ENCODE data around the gene POLR3G.

The POLR3G gene

GRCh38 chr5:90545511-90545910, 70.8 kb downstream of the POLR3G start:
- Histone ChIP-seq H3K4me3 (ENCODE audit: low read depth, low read length) (no peak overlapping the region), H3K9me3 (ENCODE audit: control insufficient read depth, insufficient read depth, low read length) (no peaks in the 10 kb centered on the region), H3K27me3 (ENCODE audit: control insufficient read depth, insufficient read depth, low read length) (no peaks in the 10 kb centered on the region), H3K4me1 (ENCODE audit: control insufficient read depth, insufficient read depth, low read length) (peaks cover 26% of the 10 kb centered on the region), H3K9ac (ENCODE audit: low read depth, low read length) (no peak overlapping the region), H3K36me3 (ENCODE audit: control insufficient read depth, insufficient read depth, low read length) (no peaks in the 10 kb centered on the region)

GRCh38 chr5:90546216-90546837, 71.7 kb downstream of the POLR3G start:
- H3K27me3 ChIP-seq (ENCODE audit: control insufficient read depth, insufficient read depth, low read length) = no peaks in the 10 kb centered on the region
- H3K9me3 ChIP-seq (ENCODE audit: control insufficient read depth, insufficient read depth, low read length) = no peaks in the 10 kb centered on the region
- H3K9ac ChIP-seq (ENCODE audit: low read depth, low read length) = no peak overlapping the region
- H3K4me3 ChIP-seq (ENCODE audit: low read depth, low read length) = no peak overlapping the region
- H3K36me3 ChIP-seq (ENCODE audit: control insufficient read depth, insufficient read depth, low read length) = no peaks in the 10 kb centered on the region
- peaks cover 26% of the 10 kb centered on the region for H3K4me1 ChIP-seq (ENCODE audit: control insufficient read depth, insufficient read depth, low read length)

GRCh38 chr5:90547072-90547536, 72.4 kb downstream of the POLR3G start:
- H3K4me3 ChIP-seq (ENCODE audit: low read depth, low read length) = no peak overlapping the region
- no peak overlapping the region for H3K9ac ChIP-seq (ENCODE audit: low read depth, low read length)
- H3K9me3 ChIP-seq (ENCODE audit: control insufficient read depth, insufficient read depth, low read length) = no peaks in the 10 kb centered on the region
- H3K27me3 ChIP-seq (ENCODE audit: control insufficient read depth, insufficient read depth, low read length) = no peaks in the 10 kb centered on the region
- no peaks in the 10 kb centered on the region for H3K36me3 ChIP-seq (ENCODE audit: control insufficient read depth, insufficient read depth, low read length)
- H3K4me1 ChIP-seq (ENCODE audit: control insufficient read depth, insufficient read depth, low read length) = peaks cover 26% of the 10 kb centered on the region

GRCh38 chr5:90548069-90548593, 73.5 kb downstream of the POLR3G start:
- H3K4me1 ChIP-seq (ENCODE audit: control insufficient read depth, insufficient read depth, low read length) = peaks cover 21% of the 10 kb centered on the region

GRCh38 chr5:90549223-90549622, 74.6 kb downstream of the POLR3G start:
- Histone ChIP-seq H3K4me3 (ENCODE audit: low read depth, low read length) (no peak overlapping the region), H3K9ac (ENCODE audit: low read depth, low read length) (no peak overlapping the region), H3K9me3 (ENCODE audit: control insufficient read depth, insufficient read depth, low read length) (no peaks in the 10 kb centered on the region), H3K27me3 (ENCODE audit: control insufficient read depth, insufficient read depth, low read length) (no peaks in the 10 kb centered on the region), H3K4me1 (ENCODE audit: control insufficient read depth, insufficient read depth, low read length) (peaks cover 23% of the 10 kb centered on the region), H3K36me3 (ENCODE audit: control insufficient read depth, insufficient read depth, low read length) (no peaks in the 10 kb centered on the region)

More at GRCh38 chr5:90548069-90548593, 73.5 kb downstream of the POLR3G start:
- no peak overlapping the region for H3K9ac ChIP-seq (ENCODE audit: low read depth, low read length)
- H3K4me3 ChIP-seq (ENCODE audit: low read depth, low read length) = no peak overlapping the region
- H3K27me3 ChIP-seq (ENCODE audit: control insufficient read depth, insufficient read depth, low read length) = no peaks in the 10 kb centered on the region
- no peaks in the 10 kb centered on the region for H3K36me3 ChIP-seq (ENCODE audit: control insufficient read depth, insufficient read depth, low read length)
- no peaks in the 10 kb centered on the region for H3K9me3 ChIP-seq (ENCODE audit: control insufficient read depth, insufficient read depth, low read length)

- H3K36me3 ChIP-seq (ENCODE audit: control insufficient read depth, insufficient read depth, low read length) = no peaks in the 10 kb centered on the region
- no peak overlapping the region for H3K9ac ChIP-seq (ENCODE audit: low read depth, low read length)
- H3K4me3 ChIP-seq (ENCODE audit: low read depth, low read length) = no peak overlapping the region
- no peaks in the 10 kb centered on the region for H3K9me3 ChIP-seq (ENCODE audit: control insufficient read depth, insufficient read depth, low read length)
- peaks cover 28% of the 10 kb centered on the region for H3K4me1 ChIP-seq (ENCODE audit: control insufficient read depth, insufficient read depth, low read length)
- H3K27me3 ChIP-seq (ENCODE audit: control insufficient read depth, insufficient read depth, low read length) = no peaks in the 10 kb centered on the region
Measured at GRCh38 chr5:90549729-90550275, 75.1 kb downstream of the POLR3G start.

- Histone ChIP-seq H3K36me3 (ENCODE audit: control insufficient read depth, insufficient read depth, low read length) (no peaks in the 10 kb centered on the region), H3K4me3 (ENCODE audit: low read depth, low read length) (no peak overlapping the region), H3K9me3 (ENCODE audit: control insufficient read depth, insufficient read depth, low read length) (no peaks in the 10 kb centered on the region), H3K4me1 (ENCODE audit: control insufficient read depth, insufficient read depth, low read length) (peaks cover 36% of the 10 kb centered on the region), H3K9ac (ENCODE audit: low read depth, low read length) (no peak overlapping the region), H3K27me3 (ENCODE audit: control insufficient read depth, insufficient read depth, low read length) (no peaks in the 10 kb centered on the region)
Measured at GRCh38 chr5:90550963-90551362, 76.3 kb downstream of the POLR3G start.

- H3K27me3 ChIP-seq (ENCODE audit: control insufficient read depth, insufficient read depth, low read length) = no peaks in the 10 kb centered on the region
Measured at GRCh38 chr5:90551376-90551775, 76.7 kb downstream of the POLR3G start.

GRCh38 chr5:90553711-90554110, 79.0 kb downstream of the POLR3G start:
- Histone ChIP-seq H3K4me1 (ENCODE audit: control insufficient read depth, insufficient read depth, low read length) (peaks cover 34% of the 10 kb centered on the region), H3K9me3 (ENCODE audit: control insufficient read depth, insufficient read depth, low read length) (no peaks in the 10 kb centered on the region), H3K27me3 (ENCODE audit: control insufficient read depth, insufficient read depth, low read length) (peaks cover 3% of the 10 kb centered on the region), H3K9ac (ENCODE audit: low read depth, low read length) (no peak overlapping the region), H3K4me3 (ENCODE audit: low read depth, low read length) (no peak overlapping the region), H3K36me3 (ENCODE audit: control insufficient read depth, insufficient read depth, low read length) (no peaks in the 10 kb centered on the region)

More at GRCh38 chr5:90551376-90551775, 76.7 kb downstream of the POLR3G start:
- Histone ChIP-seq H3K36me3 (ENCODE audit: control insufficient read depth, insufficient read depth, low read length) (no peaks in the 10 kb centered on the region), H3K9me3 (ENCODE audit: control insufficient read depth, insufficient read depth, low read length) (no peaks in the 10 kb centered on the region), H3K4me3 (ENCODE audit: low read depth, low read length) (no peak overlapping the region), H3K9ac (ENCODE audit: low read depth, low read length) (no peak overlapping the region), H3K4me1 (ENCODE audit: control insufficient read depth, insufficient read depth, low read length) (peaks cover 37% of the 10 kb centered on the region)

- H3K9ac ChIP-seq (ENCODE audit: low read depth, low read length) = no peak overlapping the region
- no peaks in the 10 kb centered on the region for H3K36me3 ChIP-seq (ENCODE audit: control insufficient read depth, insufficient read depth, low read length)
- H3K4me3 ChIP-seq (ENCODE audit: low read depth, low read length) = no peak overlapping the region
- H3K9me3 ChIP-seq (ENCODE audit: control insufficient read depth, insufficient read depth, low read length) = no peaks in the 10 kb centered on the region
- H3K27me3 ChIP-seq (ENCODE audit: control insufficient read depth, insufficient read depth, low read length) = peaks cover 3% of the 10 kb centered on the region
- H3K4me1 ChIP-seq (ENCODE audit: control insufficient read depth, insufficient read depth, low read length) = peaks cover 34% of the 10 kb centered on the region
Measured at GRCh38 chr5:90554358-90555006, 79.8 kb downstream of the POLR3G start.

- Histone ChIP-seq H3K9ac (ENCODE audit: low read depth, low read length) (no peak overlapping the region), H3K4me3 (ENCODE audit: low read depth, low read length) (no peak overlapping the region), H3K4me1 (ENCODE audit: control insufficient read depth, insufficient read depth, low read length) (peaks cover 36% of the 10 kb centered on the region), H3K36me3 (ENCODE audit: control insufficient read depth, insufficient read depth, low read length) (no peaks in the 10 kb centered on the region), H3K9me3 (ENCODE audit: control insufficient read depth, insufficient read depth, low read length) (no peaks in the 10 kb centered on the region), H3K27me3 (ENCODE audit: control insufficient read depth, insufficient read depth, low read length) (peaks cover 3% of the 10 kb centered on the region)
Measured at GRCh38 chr5:90555666-90556065, 81.0 kb downstream of the POLR3G start.

GRCh38 chr5:90557391-90557790, 82.7 kb downstream of the POLR3G start:
- Histone ChIP-seq H3K9me3 (ENCODE audit: control insufficient read depth, insufficient read depth, low read length) (no peaks in the 10 kb centered on the region), H3K4me1 (ENCODE audit: control insufficient read depth, insufficient read depth, low read length) (peaks cover 52% of the 10 kb centered on the region), H3K36me3 (ENCODE audit: control insufficient read depth, insufficient read depth, low read length) (no peaks in the 10 kb centered on the region), H3K9ac (ENCODE audit: low read depth, low read length) (no peak overlapping the region), H3K27me3 (ENCODE audit: control insufficient read depth, insufficient read depth, low read length) (peaks cover 3% of the 10 kb centered on the region), H3K4me3 (ENCODE audit: low read depth, low read length) (peak overlapping the region; percentile 65)

All from iPS-15b (cell line).